Muscle layer of duodenum (tissue), 2 donors: ENCODE results near the gene TAC4.

ENCODE experiments used
- H3K27ac ChIP-seq: one replicate; pipeline ENCODE4 v1.7.0; 2013; ENCODE audit warnings: mild to moderate bottlenecking, low read length
- H3K27me3 ChIP-seq: one replicate; pipeline ENCODE4 v1.7.0; 2013; ENCODE audit warnings: low read depth, mild to moderate bottlenecking, control low read depth, low read length
- H3K36me3 ChIP-seq, 2 donors: one replicate each; pipeline ENCODE4 v1.7.0; 2013; ENCODE audit warnings: low read length in 2 of 2, control low read depth in 1 of 2, mild to moderate bottlenecking in 1 of 2; ENCODE audit not compliant: insufficient read depth in 2 of 2, control insufficient read depth in 1 of 2
- H3K4me1 ChIP-seq, 2 donors: one replicate each; pipeline ENCODE4 v1.7.0; 2013; ENCODE audit warnings: low read length in 2 of 2, mild to moderate bottlenecking in 2 of 2, control low read depth in 1 of 2, moderate library complexity in 1 of 2; ENCODE audit not compliant: insufficient read depth in 2 of 2, control insufficient read depth in 1 of 2
- H3K4me3 ChIP-seq, 2 donors: one replicate each; pipeline ENCODE4 v1.7.0; 2013; ENCODE audit warnings: low read length in 2 of 2, low read depth in 1 of 2, mild to moderate bottlenecking in 1 of 2
- H3K9me3 ChIP-seq, 2 donors: one replicate each; pipeline ENCODE4 v1.7.0; 2013; ENCODE audit warnings: low read length in 2 of 2, control low read depth in 1 of 2, mild to moderate bottlenecking in 1 of 2; ENCODE audit not compliant: control insufficient read depth in 1 of 2
- donor health status: healthy.

Gene TAC4

GRCh38 chr17:49887086-49887743 lies 39.3 kb upstream of the TAC4 start:
- Histone ChIP-seq H3K9me3 (no peaks in the 10 kb centered on the region), H3K36me3 (no peaks in the 10 kb centered on the region), H3K27me3 (peaks cover 38% of the 10 kb centered on the region), H3K4me3 (no peak overlapping the region), H3K4me1 (no peaks in the 10 kb centered on the region), H3K27ac (no peak overlapping the region)

GRCh38 chr17:49886036-49886435 lies 38.2 kb upstream of the TAC4 start:
- peaks cover 37% of the 10 kb centered on the region for H3K27me3 ChIP-seq
- H3K4me1 ChIP-seq: peaks cover 0 to under 1% of the 10 kb centered on the region in 2 donors
- H3K9me3 ChIP-seq: no peaks in the 10 kb centered on the region
- H3K27ac ChIP-seq: no peak overlapping the region
- H3K4me3 ChIP-seq: no peak overlapping the region
- H3K36me3 ChIP-seq: no peaks in the 10 kb centered on the region

GRCh38 chr17:49882434-49882833 lies 34.6 kb upstream of the TAC4 start:
- Histone ChIP-seq H3K4me1 (peaks cover 0 to 10% of the 10 kb centered on the region in 2 donors), H3K4me3 (no peak overlapping the region), H3K27me3 (peaks cover 26% of the 10 kb centered on the region), H3K36me3 (no peaks in the 10 kb centered on the region), H3K27ac (no peak overlapping the region), H3K9me3 (no peaks in the 10 kb centered on the region)

- no peaks in the 10 kb centered on the region for H3K9me3 ChIP-seq
- no peak overlapping the region for H3K4me3 ChIP-seq
- H3K27ac ChIP-seq: no peak overlapping the region
- peaks cover 24% of the 10 kb centered on the region for H3K27me3 ChIP-seq
- H3K4me1 ChIP-seq: peaks cover 0 to 10% of the 10 kb centered on the region in 2 donors
- no peaks in the 10 kb centered on the region for H3K36me3 ChIP-seq
These were observed 33.2 kb upstream of the TAC4 start for GRCh38 chr17:49881054-49881402.

- peaks cover 0 to 10% of the 10 kb centered on the region in 2 donors for H3K4me1 ChIP-seq
- peaks cover 24% of the 10 kb centered on the region for H3K27me3 ChIP-seq
- no peak overlapping the region for H3K27ac ChIP-seq
- no peaks in the 10 kb centered on the region for H3K9me3 ChIP-seq
- no peak overlapping the region for H3K4me3 ChIP-seq
- no peaks in the 10 kb centered on the region for H3K36me3 ChIP-seq
These were observed 32.6 kb upstream of the TAC4 start for GRCh38 chr17:49880291-49881053.

- H3K36me3 ChIP-seq: no peaks in the 10 kb centered on the region
- H3K4me3 ChIP-seq: no peak overlapping the region
- H3K27me3 ChIP-seq: peaks cover 27% of the 10 kb centered on the region
- peaks cover 0 to 10% of the 10 kb centered on the region in 2 donors for H3K4me1 ChIP-seq
- H3K9me3 ChIP-seq: no peaks in the 10 kb centered on the region
- H3K27ac ChIP-seq: no peak overlapping the region
These were observed 31.3 kb upstream of the TAC4 start for GRCh38 chr17:49878931-49879904.

- Histone ChIP-seq H3K36me3 (no peaks in the 10 kb centered on the region), H3K4me1 (peaks cover 0 to 7% of the 10 kb centered on the region in 2 donors), H3K27ac (no peak overlapping the region), H3K9me3 (no peaks in the 10 kb centered on the region), H3K27me3 (peaks cover 4% of the 10 kb centered on the region), H3K4me3 (no peak overlapping the region)
These were observed 27.8 kb upstream of the TAC4 start for GRCh38 chr17:49875685-49876084.

GRCh38 chr17:49874911-49875310 lies 27.0 kb upstream of the TAC4 start:
- H3K36me3 ChIP-seq: no peaks in the 10 kb centered on the region
- peaks cover 7% of the 10 kb centered on the region for H3K27me3 ChIP-seq
- H3K4me3 ChIP-seq: no peak overlapping the region
- H3K4me1 ChIP-seq: no peaks in the 10 kb centered on the region
- H3K9me3 ChIP-seq: no peaks in the 10 kb centered on the region
- no peak overlapping the region for H3K27ac ChIP-seq

- Histone ChIP-seq H3K4me3 (no peak overlapping the region), H3K27me3 (peaks cover 7% of the 10 kb centered on the region), H3K36me3 (no peaks in the 10 kb centered on the region), H3K4me1 (no peaks in the 10 kb centered on the region), H3K9me3 (no peaks in the 10 kb centered on the region), H3K27ac (no peak overlapping the region)
These were observed 26.1 kb upstream of the TAC4 start for GRCh38 chr17:49873926-49874325.

GRCh38 chr17:49873466-49873865 lies 25.6 kb upstream of the TAC4 start:
- Histone ChIP-seq H3K27ac (no peak overlapping the region), H3K27me3 (peaks cover 7% of the 10 kb centered on the region), H3K4me3 (no peak overlapping the region), H3K36me3 (no peaks in the 10 kb centered on the region), H3K9me3 (no peaks in the 10 kb centered on the region), H3K4me1 (no peaks in the 10 kb centered on the region)

GRCh38 chr17:49872754-49873377 lies 25.0 kb upstream of the TAC4 start:
- Histone ChIP-seq H3K9me3 (no peaks in the 10 kb centered on the region), H3K4me3 (no peak overlapping the region), H3K27me3 (peaks cover 7% of the 10 kb centered on the region), H3K27ac (no peak overlapping the region), H3K36me3 (no peaks in the 10 kb centered on the region), H3K4me1 (no peaks in the 10 kb centered on the region)
